HepG2 (cell line): ENCODE measurements around the gene ANKRD49. TPM values are rescaled to one million over a fixed set of nuclear protein-coding genes. Genes with fewer than 3 reads are reported as not detected.

Source experiments
- ASH2L ChIP-seq: fragments of 300-600, 200-600 bp; sonication (generic); IDR thresholded peaks from 2 replicates; pipeline ENCODE4 v1.7.0; 2017; ENCODE audit warnings: low read depth, mild to moderate bottlenecking, moderate library complexity, mixed read lengths, low read length; ENCODE audit not compliant: insufficient read length
- CREM ChIP-seq, 2 experiments: sonication (generic) in 1 of 2; formaldehyde crosslinking in 1 of 2; IDR thresholded peaks; 2 replicates each; pipeline versions ENCODE4 v1.4.0 to v1.6.1; 2016 to 2020; ENCODE audit warnings: antibody characterized with exemption in 1 of 2, mild to moderate bottlenecking in 1 of 2, missing genetic modification reagents in 1 of 2
- HDAC2 ChIP-seq: sonication (generic); formaldehyde crosslinking; IDR thresholded peaks from 2 replicates; pipeline ENCODE4 v1.4.0; 2020; ENCODE audit warnings: missing genetic modification reagents
- KAT7 ChIP-seq: IDR thresholded peaks from 2 replicates; pipeline ENCODE4 v1.6.1; 2018; ENCODE audit warnings: borderline replicate concordance, missing compliant biosample characterization
- MBD4 ChIP-seq: IDR thresholded peaks from 2 replicates; pipeline ENCODE4 v1.6.1; 2012; ENCODE audit warnings: low read length, inconsistent platforms, borderline replicate concordance
- PCBP1 ChIP-seq: fragments of 200-400 bp; formaldehyde crosslinking; IDR thresholded peaks from 2 replicates; pipeline ENCODE4 v1.6.1; 2017; ENCODE audit warnings: mild to moderate bottlenecking, low read depth, low read length, borderline replicate concordance
- RCOR2 ChIP-seq: IDR thresholded peaks from 2 replicates; pipeline ENCODE4 v1.6.1; 2016; ENCODE audit warnings: missing biosample characterization, missing genetic modification reagents
- SSRP1 ChIP-seq: IDR thresholded peaks from 2 replicates; pipeline ENCODE4 v1.6.1; 2016; ENCODE audit warnings: control low read depth
- ZNF432 ChIP-seq: sonication (generic); formaldehyde crosslinking; IDR thresholded peaks from 2 replicates; pipeline ENCODE4 v1.5.0; 2020; ENCODE audit warnings: missing genetic modification reagents, mild to moderate bottlenecking, borderline replicate concordance
- ZNF792 ChIP-seq: IDR thresholded peaks from 2 replicates; pipeline ENCODE4 v1.6.1; 2016
- polyA plus RNA-seq, 8 experiments: library from polyadenylated mRNA; depleted of rRNA in 3 of 8; stranded (reverse) in 7 of 8; unstranded in 1 of 8; fragments of >200 nt; fragmentation: Illumina TruSeq in 4 of 8; extraction: Trizol in 4 of 8; gene quantifications; 2 replicates each; pipeline versions ENCODE4 v1.2.1 to v1.2.3, GENCODE V29; 2011 to 2016; ENCODE audit warnings: low read depth in 4 of 8, missing spikeins in 1 of 8, mixed read lengths in 1 of 8; ENCODE audit not compliant: insufficient read depth in 1 of 8
- total RNA-seq, 5 experiments: library from RNA; depleted of rRNA; stranded (reverse); fragments of >200 nt; fragmentation: Illumina TruSeq; extraction: Trizol; gene quantifications; 2 replicates each; pipeline ENCODE4 v1.2.3, GENCODE V29; 2016; ENCODE audit warnings: low read depth in 1 of 5
- TF ChIP-seq, protein P1 (sequence below), 2 experiments: fragments of 450-650 bp in 1 of 2; sonication (generic) in 1 of 2; formaldehyde crosslinking in 1 of 2; IDR thresholded peaks; 2 replicates each; pipeline versions ENCODE4 v1.6.1 to v1.8.0; 2016 to 2022; ENCODE audit warnings: antibody characterized with exemption in 1 of 2, mild to moderate bottlenecking in 1 of 2, missing genetic modification reagents in 1 of 2
- TF ChIP-seq, protein P2 (sequence below), 2 experiments: sonication (generic) in 1 of 2; formaldehyde crosslinking in 1 of 2; IDR thresholded peaks; 2 replicates each; pipeline versions ENCODE4 v1.5.1 to v1.6.1; 2011 to 2020; ENCODE audit warnings: borderline replicate concordance in 1 of 2, low read depth in 1 of 2, low read length in 1 of 2, mild to moderate bottlenecking in 1 of 2, missing genetic modification reagents in 1 of 2, moderate library complexity in 1 of 2
- TF ChIP-seq, protein P3 (sequence below): sonication (generic); formaldehyde crosslinking; IDR thresholded peaks from 2 replicates; pipeline ENCODE4 v1.4.0; 2020; ENCODE audit warnings: missing genetic modification reagents

ANKRD49 gene
- total and polyA plus RNA-seq, 2 of the 13 experiments (the other 11 are each of a cell fraction or from before 2014, with no cell fraction given), result 14.2 to 14.3 TPM

- TF ChIP-seq, protein P1, sequence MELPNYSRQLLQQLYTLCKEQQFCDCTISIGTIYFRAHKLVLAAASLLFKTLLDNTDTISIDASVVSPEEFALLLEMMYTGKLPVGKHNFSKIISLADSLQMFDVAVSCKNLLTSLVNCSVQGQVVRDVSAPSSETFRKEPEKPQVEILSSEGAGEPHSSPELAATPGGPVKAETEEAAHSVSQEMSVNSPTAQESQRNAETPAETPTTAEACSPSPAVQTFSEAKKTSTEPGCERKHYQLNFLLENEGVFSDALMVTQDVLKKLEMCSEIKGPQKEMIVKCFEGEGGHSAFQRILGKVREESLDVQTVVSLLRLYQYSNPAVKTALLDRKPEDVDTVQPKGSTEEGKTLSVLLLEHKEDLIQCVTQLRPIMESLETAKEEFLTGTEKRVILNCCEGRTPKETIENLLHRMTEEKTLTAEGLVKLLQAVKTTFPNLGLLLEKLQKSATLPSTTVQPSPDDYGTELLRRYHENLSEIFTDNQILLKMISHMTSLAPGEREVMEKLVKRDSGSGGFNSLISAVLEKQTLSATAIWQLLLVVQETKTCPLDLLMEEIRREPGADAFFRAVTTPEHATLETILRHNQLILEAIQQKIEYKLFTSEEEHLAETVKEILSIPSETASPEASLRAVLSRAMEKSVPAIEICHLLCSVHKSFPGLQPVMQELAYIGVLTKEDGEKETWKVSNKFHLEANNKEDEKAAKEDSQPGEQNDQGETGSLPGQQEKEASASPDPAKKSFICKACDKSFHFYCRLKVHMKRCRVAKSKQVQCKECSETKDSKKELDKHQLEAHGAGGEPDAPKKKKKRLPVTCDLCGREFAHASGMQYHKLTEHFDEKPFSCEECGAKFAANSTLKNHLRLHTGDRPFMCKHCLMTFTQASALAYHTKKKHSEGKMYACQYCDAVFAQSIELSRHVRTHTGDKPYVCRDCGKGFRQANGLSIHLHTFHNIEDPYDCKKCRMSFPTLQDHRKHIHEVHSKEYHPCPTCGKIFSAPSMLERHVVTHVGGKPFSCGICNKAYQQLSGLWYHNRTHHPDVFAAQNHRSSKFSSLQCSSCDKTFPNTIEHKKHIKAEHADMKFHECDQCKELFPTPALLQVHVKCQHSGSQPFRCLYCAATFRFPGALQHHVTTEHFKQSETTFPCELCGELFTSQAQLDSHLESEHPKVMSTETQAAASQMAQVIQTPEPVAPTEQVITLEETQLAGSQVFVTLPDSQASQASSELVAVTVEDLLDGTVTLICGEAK (IDR thresholded peaks at IDR 0.05), result no peak
- TF ChIP-seq, protein P1 (CRISPR knock-in tag; IDR thresholded peaks at IDR 0.05), result no peak
- no peak for TF ChIP-seq PCBP1
- no peak; the same call in 1 of the 2 replicates for TF ChIP-seq ZNF792 (CRISPR knock-in tag)
- TF ChIP-seq HDAC2 (CRISPR knock-in tag), result peak; percentile 59; the same call in 1 of the 2 replicates
- no peak for TF ChIP-seq SSRP1 (CRISPR knock-in tag)
- TF ChIP-seq, protein P2, sequence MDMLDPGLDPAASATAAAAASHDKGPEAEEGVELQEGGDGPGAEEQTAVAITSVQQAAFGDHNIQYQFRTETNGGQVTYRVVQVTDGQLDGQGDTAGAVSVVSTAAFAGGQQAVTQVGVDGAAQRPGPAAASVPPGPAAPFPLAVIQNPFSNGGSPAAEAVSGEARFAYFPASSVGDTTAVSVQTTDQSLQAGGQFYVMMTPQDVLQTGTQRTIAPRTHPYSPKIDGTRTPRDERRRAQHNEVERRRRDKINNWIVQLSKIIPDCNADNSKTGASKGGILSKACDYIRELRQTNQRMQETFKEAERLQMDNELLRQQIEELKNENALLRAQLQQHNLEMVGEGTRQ (IDR thresholded peaks at IDR 0.05; ENCODE audit: low read depth, low read length), result no peak
- TF ChIP-seq, protein P2 (CRISPR knock-in tag; IDR thresholded peaks at IDR 0.05; ENCODE audit: borderline replicate concordance), result peak; percentile 16; the same call in 1 of the 2 replicates
- no peak for TF ChIP-seq MBD4
- TF ChIP-seq KAT7 (CRISPR knock-in tag), result 0 out of 2 replicates have a peak, but pooled peaks have one; percentile 49
- TF ChIP-seq, protein P3, sequence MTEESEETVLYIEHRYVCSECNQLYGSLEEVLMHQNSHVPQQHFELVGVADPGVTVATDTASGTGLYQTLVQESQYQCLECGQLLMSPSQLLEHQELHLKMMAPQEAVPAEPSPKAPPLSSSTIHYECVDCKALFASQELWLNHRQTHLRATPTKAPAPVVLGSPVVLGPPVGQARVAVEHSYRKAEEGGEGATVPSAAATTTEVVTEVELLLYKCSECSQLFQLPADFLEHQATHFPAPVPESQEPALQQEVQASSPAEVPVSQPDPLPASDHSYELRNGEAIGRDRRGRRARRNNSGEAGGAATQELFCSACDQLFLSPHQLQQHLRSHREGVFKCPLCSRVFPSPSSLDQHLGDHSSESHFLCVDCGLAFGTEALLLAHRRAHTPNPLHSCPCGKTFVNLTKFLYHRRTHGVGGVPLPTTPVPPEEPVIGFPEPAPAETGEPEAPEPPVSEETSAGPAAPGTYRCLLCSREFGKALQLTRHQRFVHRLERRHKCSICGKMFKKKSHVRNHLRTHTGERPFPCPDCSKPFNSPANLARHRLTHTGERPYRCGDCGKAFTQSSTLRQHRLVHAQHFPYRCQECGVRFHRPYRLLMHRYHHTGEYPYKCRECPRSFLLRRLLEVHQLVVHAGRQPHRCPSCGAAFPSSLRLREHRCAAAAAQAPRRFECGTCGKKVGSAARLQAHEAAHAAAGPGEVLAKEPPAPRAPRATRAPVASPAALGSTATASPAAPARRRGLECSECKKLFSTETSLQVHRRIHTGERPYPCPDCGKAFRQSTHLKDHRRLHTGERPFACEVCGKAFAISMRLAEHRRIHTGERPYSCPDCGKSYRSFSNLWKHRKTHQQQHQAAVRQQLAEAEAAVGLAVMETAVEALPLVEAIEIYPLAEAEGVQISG (CRISPR knock-in tag), result peak; percentile 58; the same call in 1 of the 2 replicates
- no peak for TF ChIP-seq RCOR2 (CRISPR knock-in tag)
- TF ChIP-seq ZNF432 (CRISPR knock-in tag), result no peak
- peak; percentile 93 for TF ChIP-seq ASH2L
- peak; percentile 71 for TF ChIP-seq CREM (IDR thresholded peaks at IDR 0.05)
- no peak for TF ChIP-seq CREM (CRISPR knock-in tag; IDR thresholded peaks at IDR 0.05)
Measured at GRCh38 chr11:94493281-94494125, at the start of gene ANKRD49, which contains the start of gene MRE11 (continued).
